GM21529 (cell line): ENCODE results near the gene SCAMP2.
A peak's percentile ranks its signal among the peaks of the same experiment; 100 is the strongest.
"Not testable (repeated sequence)": the region's sequence is repeated elsewhere in the genome, so short reads cannot be mapped to it uniquely, and the experiment has no call there.

Source experiments
- ATAC-seq: cut with Tn5 transposase; IDR thresholded peaks from one replicate; pipeline ENCODE4 v1.9.1; 2021; ENCODE audit not compliant: unreplicated experiment

SCAMP2 gene, protein sequence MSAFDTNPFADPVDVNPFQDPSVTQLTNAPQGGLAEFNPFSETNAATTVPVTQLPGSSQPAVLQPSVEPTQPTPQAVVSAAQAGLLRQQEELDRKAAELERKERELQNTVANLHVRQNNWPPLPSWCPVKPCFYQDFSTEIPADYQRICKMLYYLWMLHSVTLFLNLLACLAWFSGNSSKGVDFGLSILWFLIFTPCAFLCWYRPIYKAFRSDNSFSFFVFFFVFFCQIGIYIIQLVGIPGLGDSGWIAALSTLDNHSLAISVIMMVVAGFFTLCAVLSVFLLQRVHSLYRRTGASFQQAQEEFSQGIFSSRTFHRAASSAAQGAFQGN

DNA sequence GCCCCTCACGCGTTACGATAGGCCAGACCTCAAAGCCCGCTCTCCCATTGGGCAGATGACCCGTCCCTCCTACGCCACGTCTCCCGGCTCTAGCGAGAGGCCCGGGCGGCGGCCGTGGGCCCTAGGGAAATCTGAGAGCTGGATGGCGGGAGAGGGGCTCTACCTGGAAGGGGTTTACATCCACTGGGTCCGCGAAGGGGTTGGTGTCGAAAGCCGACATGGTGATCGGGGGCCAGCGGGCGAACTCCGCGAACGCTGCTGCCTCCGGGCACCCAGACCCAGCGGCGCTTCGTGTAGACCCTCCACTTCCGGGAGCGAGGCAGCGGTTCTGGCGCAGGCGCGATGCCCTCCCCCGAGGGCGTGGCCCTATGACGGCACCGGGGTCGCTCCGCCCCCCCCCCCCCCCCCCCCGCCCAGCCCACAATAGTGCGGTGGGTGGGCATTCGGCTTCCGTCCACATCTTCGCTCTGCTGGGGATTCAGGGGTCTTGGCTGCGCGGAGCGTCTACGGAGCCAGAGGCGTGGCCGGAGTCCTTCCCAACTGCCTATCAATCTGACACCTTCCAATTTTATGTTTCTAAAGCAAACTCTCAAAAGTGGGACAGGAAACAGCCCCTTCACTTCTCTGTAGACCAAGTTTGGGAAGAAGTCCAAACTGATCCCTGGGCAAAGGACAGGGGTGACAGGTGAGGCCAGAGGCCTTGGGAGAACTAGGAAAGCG is at the start of gene SCAMP2:
TSS of gene SCAMP2 (minus strand) at position 330 of the 720 bp plus-strand sequence. CDS start at position 220, 110 bp downstream.
- ATAC-seq, result peak; percentile 72

DNA sequence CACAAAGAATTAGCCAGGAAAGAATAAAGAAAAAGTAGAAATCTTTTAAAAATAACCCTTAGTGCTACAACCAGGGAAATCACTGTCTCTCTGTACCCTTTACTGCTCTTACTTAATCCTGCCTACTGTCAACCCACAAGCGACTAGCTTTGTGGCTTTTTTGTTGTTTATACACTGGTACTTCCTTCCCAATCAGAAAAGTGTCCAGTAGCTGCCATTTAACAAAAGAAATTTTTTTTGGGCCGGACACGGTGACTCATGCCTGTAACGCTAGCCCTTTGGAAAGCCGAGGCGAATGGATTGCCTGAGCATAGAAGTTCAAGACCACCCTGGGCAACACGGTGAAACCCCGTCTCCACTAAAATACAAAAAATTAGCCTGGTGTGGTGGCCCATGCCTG is 47.3 kb upstream of the SCAMP2 start:
- no peak for ATAC-seq

DNA sequence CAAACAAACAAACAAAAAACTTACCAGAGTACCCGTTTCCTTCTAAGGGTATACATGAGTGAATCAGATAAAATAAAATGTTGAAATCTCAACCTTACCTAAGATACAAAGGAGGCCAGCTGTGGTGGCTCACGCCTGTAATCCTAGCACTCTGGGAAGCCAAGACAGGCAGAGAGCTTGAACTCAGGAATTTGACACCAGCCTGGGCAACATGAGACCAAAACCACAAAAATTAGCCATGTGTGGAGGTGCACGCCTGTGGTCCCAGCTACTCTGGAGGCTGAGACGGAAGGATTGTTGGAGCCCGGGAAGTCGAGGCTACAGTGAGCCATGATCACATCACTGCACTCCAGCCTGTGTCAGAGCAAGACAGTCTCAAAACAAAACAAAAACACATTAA is 44.5 kb upstream of the SCAMP2 start:
- ATAC-seq, result no peak

DNA sequence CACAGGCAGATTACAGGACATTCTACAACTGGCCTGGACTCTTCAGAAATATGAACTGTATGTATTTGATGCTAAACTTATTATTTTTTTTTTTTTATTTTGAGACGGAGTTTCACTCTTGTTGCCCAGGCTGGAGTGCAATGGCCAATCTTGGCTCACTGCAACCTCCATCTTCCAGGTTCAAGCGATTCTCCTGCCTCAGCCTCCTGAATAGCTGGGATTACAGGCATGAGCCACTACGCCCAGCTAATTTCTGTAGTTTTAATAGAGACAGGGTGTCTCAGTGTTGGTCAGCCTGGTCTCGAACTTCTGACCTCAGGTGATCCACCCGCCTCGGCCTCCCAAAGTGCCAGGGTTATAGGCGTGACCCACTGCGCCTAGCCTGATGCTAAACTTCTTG is 40.6 kb upstream of the SCAMP2 start:
- not testable (repeated sequence) for ATAC-seq

DNA sequence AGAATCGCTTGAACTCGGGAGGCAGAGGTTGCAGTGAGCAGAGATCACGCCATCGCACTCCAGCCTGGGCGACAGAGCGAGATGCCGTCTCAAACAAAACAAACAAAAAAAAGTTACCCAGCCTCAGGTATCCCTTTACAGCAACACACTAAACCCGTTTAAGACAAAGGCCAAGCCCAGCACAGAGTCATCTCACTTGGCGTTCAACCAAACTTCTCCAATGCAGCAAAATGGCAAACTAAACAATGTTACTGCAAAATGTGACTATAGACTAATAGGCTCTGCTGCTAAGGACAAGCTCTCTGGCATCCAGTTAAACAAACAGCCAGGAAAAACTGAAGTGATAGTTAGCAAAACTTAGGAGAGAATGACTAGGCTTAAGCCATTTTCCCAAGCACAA is 39.9 kb upstream of the SCAMP2 start:
- no peak for ATAC-seq

DNA sequence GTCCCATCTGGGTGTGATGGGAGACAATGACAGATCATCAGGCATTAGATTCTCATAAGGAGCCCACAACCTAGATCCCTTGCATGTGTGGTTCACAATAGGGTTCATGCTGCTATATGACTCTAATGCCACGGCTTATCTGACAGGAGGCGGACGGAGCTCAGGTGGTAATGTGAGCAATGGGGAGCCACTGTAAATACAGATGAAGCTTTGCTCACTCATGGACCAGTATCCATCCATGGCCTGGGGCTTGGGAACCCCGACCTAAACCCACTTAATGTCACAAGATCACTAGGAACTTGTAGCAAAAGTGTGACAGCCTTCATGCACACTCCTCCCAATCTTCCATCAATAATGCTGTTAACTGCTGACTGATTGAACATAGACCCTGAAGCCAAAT is 35.5 kb upstream of the SCAMP2 start:
- no peak for ATAC-seq

DNA sequence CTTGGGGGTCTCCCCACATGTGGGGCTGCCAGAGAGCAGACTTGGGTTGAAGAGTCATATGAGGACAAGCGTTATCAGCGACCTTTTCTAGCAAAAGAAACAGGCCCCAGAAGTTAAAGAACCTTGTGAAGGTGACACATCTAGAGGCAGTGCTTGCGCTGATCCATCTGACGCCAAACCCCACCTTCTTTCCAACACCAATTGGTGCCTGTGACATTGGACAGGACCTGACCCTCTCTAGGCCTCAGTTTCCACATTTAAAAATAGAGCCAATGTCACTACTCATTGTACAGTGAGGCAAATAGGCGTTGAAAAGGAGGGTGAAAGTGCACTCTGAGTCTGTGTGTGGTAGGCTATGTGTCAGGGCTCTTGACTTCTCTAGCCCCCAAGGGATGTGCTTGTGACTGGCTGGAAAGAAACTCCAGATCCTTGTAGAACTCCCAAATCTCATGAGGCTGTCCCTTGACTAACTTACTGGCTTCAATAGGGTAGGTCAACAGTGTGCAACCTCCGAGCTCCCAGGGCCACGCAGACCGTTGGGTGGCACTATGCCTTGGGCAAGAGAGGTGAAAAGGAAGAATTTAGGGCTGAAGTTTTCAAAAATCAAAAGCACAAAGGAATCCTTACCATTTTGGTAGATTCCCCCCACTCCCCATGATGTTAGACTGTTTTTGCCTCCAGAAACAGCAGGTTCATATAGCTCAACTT is 34.2 kb upstream of the SCAMP2 start:
- ATAC-seq, result no peak

DNA sequence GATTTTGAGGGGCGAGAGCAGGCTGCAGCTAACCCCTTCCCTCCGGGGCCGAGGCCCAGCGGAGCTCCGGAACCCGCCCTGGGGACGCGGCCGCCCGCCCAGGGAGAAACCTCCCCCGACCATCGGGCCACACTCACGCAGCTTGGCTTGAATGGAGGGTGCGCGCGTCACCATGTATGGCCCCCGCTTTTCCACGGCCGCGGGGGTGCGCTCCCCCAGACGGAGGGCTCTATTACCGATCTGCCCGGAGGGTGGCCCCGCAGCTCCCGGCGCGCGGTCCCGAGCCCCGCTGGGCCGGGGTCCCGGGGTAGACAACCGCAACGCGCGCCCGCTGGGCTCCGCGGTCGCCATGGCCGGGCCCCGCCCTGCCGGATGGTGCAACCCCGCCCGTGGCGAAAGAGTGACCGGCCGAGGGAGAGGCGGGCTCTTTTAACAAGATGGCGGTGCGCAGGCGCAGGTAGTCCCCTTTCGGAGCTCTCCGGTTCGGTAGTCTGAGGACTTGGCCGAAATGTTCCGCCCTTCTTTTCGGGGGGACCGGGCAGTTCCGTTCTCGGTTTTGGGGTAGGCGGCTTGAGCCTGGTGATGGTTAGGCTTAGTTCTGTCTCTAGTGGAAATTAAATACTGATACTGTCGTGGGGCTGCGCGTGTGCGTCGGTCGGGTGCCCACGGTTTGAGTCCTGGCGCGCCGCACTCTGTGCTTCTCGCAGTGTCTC is 33.4 kb upstream of the SCAMP2 start, which contains the start of gene FAM219B:
TSS of gene FAM219B (minus strand) at position 402 of the 713 bp plus-strand sequence. CDS start at position 351, 51 bp downstream.
- peak; percentile 85 for ATAC-seq

DNA sequence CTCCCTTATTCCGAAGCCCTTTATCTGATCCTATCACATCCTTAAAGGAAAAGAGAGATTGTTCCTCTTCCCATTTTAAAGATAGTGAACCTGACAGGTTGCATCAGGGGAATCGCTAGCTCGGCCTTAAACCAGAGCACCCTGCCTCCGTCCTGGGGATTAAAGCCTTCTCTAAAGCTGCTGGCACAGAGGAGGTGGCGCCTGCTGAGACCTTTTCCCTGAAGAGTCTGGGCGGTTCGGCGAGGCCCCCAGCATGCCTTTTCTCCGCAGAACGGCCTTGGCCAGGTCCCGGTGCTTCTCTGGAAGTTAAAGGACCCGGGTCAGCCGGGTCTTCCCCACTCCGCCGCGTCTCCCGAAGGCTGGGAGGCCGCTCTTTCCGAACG is 32.9 kb upstream of the SCAMP2 start:
- ATAC-seq, result peak; percentile 12

DNA sequence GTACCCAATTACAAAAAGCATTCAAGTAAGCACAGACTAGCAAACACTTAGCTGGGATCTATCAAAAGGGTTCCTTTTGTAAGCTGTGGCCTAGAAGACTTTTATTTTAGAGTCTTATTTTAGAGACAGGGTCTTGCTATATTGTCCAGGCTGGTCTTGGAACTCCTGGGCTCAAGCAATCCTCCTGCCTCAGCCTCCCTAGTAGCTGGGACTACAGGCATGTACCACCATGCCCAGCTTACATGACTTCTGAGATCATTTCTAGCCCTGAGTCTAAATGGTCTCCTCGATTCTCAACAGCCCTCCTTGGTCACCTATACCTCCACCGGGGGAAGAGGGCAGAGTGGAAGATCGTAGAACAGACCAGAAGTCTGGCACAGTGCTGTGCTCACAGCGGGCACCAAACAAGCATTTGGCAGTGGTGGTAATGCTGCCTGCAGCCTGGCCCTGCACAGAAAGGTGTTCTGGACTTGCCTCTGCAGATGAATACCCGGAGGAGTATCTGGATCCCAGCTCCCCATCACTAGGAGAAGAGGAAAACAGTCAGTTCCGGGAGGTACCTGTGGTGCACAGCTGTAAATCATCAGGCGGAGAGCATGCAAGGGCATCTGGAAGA is 31.1 kb upstream of the SCAMP2 start:
- no peak for ATAC-seq

DNA sequence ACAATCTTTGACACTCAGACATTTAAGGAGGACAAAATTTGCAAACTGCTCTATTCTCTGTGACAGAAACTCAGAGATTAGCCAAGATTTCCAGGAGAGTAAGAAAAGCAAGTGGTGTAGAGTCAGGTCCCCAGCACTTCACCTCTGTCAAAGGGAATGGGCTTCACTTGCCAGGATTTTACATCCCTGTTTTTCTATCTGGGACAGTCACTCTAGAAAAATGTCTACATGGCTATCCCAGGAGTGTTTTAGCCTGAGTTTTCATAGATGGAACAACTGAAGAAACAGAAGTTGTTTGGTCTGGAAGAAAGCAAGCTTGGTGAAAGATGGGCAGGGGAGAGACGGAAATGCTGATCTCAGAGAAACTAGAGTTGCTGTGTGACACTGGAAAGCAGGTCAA is 30.5 kb upstream of the SCAMP2 start:
- no peak for ATAC-seq

DNA sequence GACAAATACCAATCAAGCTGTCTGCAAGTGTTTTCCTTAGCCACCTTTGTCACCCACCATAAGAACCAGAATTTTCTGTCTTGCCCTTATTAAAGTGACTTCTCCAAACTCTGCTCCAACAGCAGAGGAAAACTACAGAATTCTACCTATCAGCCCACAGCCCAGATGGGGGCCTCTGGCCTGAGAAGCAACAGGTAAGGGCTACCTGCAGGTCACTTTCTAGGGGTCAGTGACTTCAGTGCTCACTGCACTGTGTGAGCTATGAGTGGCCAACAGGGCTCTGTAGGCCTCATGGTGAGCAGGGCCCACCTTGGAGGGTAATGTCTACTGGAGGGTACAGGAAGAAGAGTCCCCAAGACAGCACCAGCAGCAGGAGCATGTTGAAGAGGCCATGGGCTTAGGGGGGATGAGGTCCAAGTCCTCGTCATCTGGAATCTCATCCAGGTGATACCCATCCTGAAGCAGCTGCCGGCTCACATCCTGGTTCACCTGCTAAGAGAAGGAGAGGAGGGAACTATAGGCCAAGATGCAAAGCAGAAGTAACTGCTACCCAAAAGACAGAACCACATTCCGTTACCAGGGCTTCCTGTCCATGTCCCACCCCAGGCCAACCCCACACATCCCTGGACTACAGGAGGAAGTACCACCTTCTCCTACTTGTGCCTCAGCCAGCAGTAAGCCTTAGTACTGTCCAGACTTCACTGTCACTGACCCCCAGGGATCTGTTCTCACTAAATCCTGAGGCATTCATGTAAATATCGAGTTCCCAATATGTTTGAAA is 29.3 kb upstream of the SCAMP2 start:
- no peak for ATAC-seq

DNA sequence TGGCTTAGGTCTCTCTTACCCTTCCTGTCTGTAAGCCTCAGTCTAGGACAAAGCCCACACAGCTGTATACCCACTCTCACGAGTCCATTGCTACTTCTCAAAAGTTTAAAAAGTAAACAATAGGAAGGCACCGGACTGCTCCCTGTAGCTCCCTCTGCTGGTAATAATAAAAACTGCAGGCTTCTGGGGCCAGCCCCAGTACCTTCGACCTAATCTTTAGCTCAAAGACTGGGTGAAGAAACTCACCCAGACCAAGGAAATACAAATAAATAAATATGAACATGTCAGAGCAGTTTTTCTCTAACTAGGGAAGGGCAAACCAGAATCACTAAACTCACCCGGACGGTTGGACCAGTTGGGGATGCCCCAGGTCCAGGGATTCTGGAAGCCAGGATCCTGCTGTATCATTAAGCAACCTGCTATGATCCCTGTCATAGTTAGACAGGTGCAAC is 28.5 kb upstream of the SCAMP2 start:
- no peak for ATAC-seq

DNA sequence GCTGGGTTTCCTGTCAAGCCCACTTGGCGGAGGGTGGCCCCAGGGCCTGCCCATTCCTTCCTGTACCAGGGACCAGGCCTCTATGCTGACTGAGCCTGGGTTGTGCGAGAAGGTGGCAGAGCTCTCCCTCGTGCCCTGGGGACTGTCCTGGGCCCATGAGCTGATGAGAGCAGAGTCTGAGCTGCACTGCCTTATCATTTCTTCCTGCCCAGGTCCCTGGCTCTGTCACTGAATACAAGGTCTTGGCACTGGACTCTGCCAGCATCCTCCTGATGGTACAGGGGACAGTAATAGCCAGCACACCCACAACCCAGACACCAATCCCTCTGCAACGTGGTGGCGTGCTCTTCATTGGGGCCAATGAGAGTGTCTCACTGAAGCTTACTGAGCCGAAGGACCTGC is 24.1 kb upstream of the SCAMP2 start:
- no peak for ATAC-seq

DNA sequence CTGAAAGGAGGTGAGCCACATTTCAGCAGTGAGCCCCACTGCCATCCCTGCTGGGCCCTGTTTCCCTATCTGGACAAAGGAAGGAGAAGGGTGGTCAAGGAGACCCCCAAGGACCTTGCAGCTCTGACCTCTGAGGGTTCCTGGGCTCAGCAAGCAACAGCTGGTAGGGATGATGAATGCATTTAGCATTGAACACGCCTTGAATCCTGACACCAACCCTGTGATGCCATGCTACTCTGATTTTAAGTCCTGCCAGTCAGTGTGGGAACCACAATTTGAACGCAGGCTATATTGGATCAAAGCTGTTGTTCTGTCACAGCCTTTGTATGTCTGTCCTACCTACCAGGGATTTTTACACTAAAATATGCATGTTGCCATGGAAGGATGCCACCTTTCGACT is 23.2 kb upstream of the SCAMP2 start:
- no peak for ATAC-seq

DNA sequence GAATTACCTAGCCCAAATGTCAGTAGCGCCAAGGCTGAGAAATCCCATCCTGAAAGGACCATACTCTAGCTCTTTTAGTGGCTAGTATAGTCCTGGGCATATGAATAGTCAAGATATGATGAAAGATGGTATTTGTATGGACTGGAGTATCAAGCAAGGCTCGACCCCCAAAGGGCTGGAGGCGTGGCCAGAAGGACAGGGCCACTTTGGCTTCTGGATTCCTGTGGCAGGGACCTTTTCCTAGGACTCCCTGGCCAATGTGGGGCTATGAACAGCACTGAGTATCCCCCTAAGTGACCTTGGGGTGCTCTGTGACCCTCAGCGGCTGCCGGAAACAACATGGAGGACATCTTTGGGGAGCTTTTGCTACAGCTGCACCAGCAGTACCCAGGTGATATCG is 22.7 kb upstream of the SCAMP2 start:
- no peak for ATAC-seq

DNA sequence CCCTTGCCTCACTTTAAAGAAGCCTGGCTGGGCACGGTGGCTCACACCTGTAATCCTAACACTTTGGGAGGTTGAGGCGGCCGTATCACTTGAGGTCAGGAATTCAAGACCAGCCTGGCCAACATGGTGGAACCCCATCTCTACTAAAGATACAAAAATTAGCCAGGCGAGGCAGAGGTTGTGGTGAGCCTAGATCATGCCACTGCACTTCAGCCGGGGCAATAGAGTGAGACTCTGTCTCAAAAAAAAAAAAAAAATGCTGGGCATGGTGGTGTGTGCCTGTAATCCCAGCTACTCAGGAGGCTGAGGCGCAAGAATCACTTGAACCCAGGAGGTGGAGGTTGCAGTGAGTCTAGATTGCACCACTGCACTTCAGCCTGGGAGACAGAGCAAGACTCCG is 21.2 kb upstream of the SCAMP2 start:
- ATAC-seq, result not testable (repeated sequence)

DNA sequence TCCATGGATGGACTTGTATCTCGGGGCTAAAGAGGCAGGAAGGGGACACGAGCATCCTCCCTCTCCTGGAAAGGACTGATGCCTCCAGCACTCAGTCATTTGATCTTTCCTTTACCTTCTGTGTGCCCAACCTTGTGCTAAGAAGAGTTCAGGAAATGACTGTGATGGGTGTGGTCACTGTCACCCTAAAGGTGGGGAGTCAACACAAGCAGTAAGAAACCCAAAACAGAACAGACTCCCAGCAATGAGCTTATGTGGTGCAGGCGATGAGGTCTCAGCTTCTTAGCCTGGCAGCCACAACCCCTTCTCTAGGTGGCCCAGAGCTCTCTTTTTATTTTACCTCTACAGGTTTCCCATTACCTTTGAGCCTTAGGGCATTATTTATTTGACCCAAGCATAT is 20.5 kb upstream of the SCAMP2 start:
- ATAC-seq, result no peak

DNA sequence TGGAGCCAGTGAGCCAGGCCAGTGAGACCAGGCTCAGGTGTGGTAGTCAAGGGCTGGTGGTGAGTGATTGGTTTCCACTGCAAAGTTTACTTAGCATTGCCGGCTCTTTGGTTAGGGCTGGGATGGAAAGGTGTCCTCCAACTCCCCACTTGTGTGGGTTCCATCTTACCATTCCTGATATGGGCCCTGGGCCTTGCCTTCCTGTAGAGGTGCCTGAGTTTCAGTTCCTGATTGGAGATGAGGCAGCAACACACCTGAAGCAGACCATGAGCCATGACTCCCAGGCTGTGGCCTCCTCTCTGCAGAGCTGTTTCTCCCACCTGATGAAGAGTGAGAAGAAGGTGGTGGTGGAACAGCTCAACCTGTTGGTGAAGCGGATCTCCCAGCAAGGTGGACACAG is 19.8 kb upstream of the SCAMP2 start:
- no peak for ATAC-seq

DNA sequence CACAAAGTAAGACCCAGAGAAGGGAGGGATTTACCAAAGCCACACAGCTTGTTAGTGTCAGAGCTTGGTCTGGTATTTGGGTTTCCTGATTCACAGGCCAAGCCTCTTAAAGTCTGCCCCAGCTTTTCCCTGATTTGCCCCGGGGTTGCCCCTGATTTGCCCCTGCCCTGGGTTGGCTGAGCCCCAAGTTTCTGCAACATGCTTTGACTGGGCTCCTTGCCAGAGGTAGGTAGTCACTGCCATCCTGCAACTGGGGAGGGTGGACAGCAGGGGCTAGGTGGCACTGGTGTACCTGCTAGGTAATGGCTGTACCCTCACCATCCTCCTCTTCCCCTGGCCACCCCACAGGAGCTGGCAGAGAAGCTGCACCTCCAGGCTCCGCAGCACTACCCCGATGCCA is 19.1 kb upstream of the SCAMP2 start:
- ATAC-seq, result no peak
